Right lobe of liver (tissue), 6 donors: ENCODE data around the gene ZC3H12C. TPM values are rescaled to one million over a fixed set of nuclear protein-coding genes. Genes with fewer than 3 reads are reported as not detected.
A peak's percentile ranks its signal among the peaks of the same experiment; 100 is the strongest.

ENCODE experiments used
- ATAC-seq, 4 donors: fragments of 200-7000 bp; cut with Tn5 transposase; one replicate each; pipeline ENCODE4 v1.9.1; 2020; ENCODE audit warnings: mild to moderate bottlenecking in 4 of 4, moderate library complexity in 4 of 4
- DNase-seq, 3 donors: peaks; one replicate each; pipeline ENCODE4 v3.0.0-alpha.2; 2020
- H3K27ac ChIP-seq, 3 donors: fragments of 200-600 bp; one replicate each; pipeline ENCODE4 v1.8.0; 2022
- H3K27me3 ChIP-seq, 2 donors: fragments of 200-600 bp; one replicate each; pipeline ENCODE4 v1.8.0; 2022
- H3K36me3 ChIP-seq, 4 donors: fragments of 200-600 bp; sonication (generic) in 1 of 4; one replicate each; pipeline versions ENCODE4 v1.5.1 to v1.8.0; 2017 to 2022; ENCODE audit warnings: control low read depth in 1 of 4
- H3K4me1 ChIP-seq, 4 donors: fragments of 200-600 bp; sonication (generic) in 1 of 4; one replicate each; pipeline versions ENCODE4 v1.5.1 to v1.8.0; 2017 to 2022; ENCODE audit warnings: control low read depth in 1 of 4
- H3K4me3 ChIP-seq, 3 donors: fragments of 200-600 bp; one replicate each; pipeline ENCODE4 v1.8.0; 2022
- H3K9me3 ChIP-seq, 4 donors: fragments of 200-600 bp; sonication (generic) in 1 of 4; one replicate each; pipeline versions ENCODE4 v1.5.1 to v1.8.0; 2017 to 2022; ENCODE audit warnings: control low read depth in 1 of 4
- CTCF ChIP-seq, 4 donors: fragments of 200-600 bp in 3 of 4; fragments of 450-650 bp in 1 of 4; IDR thresholded peaks; one replicate each; pipeline versions ENCODE4 v1.5.1 to v1.8.0; 2016 to 2022; ENCODE audit warnings: antibody characterized with exemption in 4 of 4, mild to moderate bottlenecking in 2 of 4
- POLR2A ChIP-seq: fragments of 450-650 bp; IDR thresholded peaks from one replicate; pipeline ENCODE4 v1.6.1; 2017; ENCODE audit warnings: antibody characterized with exemption, mild to moderate bottlenecking
- WGBS: methylation state at CpG from one replicate; pipeline ENCODE4 v1.1.6; 2018; ENCODE audit warnings: low coverage, low lambda C conversion rate; ENCODE audit not compliant: insufficient coverage; ENCODE audit errors: missing lambda C conversion rate; 5-methylcytosine and 5-hydroxymethylcytosine counted together
- intact Hi-C, 2 donors: fragments of 100-400 bp; cut with DNase I; formaldehyde crosslinking; loops; one replicate each; pipeline versions ENCODE4 v1.11.2 to v1.14.1; 2022
- total RNA-seq, 6 experiments: library from RNA; depleted of rRNA in 2 of 6; stranded (reverse); fragments of >200 nt in 2 of 6; fragmentation: NEBNext Ultra II Directional in 3 of 6; extraction: Animal tissue kit (Norgen Biotek cat#: 25700) in 3 of 6; gene quantifications; one replicate each; pipeline versions ENCODE4 v1.1.0 to v1.2.4, GENCODE V29; 2016 to 2023
- donor health status: DM: no; HTN: yes; CAD: no.
- donor health status: DM: no; HTN: no; CAD: no.
- donor health status: DM: no; HTN: no; CAD: no.
- donor health status: DM: no; HTN: yes; CAD: no.
- donor health status: DM: no; HTN: yes; CAD: no.

Gene ZC3H12C
- total RNA-seq, 6 experiments from 2014 or later, result 4.0 to 7.9 (median 4.8) TPM

GRCh38 chr11:110094298-110095285, 1.4 kb downstream of the ZC3H12C start:
- Histone ChIP-seq H3K9me3 (no peaks in the 10 kb centered on the region), H3K4me1 (peaks cover 0 to 7% (median 0%) of the 10 kb centered on the region in 4 donors), H3K27me3 (no peaks in the 10 kb centered on the region), H3K27ac (peak overlapping the region in 2 of 3 donors; percentile 83 to 88), H3K4me3 (peak overlapping the region; percentile 47 to 70 (median 63)), H3K36me3 (no peaks in the 10 kb centered on the region)
- no peak for ATAC-seq
- intact Hi-C loops, result no loop called here
- 40% methylated on average over 9 of the region's 9 CpGs for WGBS
- no peak for DNase-seq
- TF ChIP-seq CTCF (IDR thresholded peaks at IDR 0.05) (no peak), POLR2A (no peak)

DNA sequence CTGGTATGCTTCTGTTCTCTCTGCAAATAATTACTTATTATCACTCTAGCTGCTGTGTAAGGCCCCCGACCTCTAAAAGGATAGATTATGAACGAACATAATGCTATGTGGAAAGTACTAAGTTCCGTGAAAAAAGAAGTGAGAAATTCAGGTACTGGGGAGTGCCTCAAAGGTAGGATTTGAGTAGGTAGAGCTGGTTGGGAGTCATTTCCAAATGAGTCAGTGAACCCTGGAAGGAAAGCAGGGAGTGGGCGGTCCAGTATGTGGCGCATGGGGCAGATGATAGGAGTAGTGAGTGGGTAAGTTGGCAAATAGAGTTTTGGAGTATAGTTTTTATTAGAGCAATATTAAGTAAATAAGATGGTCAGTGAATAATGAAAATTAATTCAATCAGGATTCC, 2.4 kb downstream of the ZC3H12C start:
- no peak overlapping the region for H3K4me3 ChIP-seq
- no peak for DNase-seq
- 86% methylated on average over 5 of the region's 5 CpGs for WGBS
- intact Hi-C loops, result no loop called here
- H3K4me1 ChIP-seq, result peaks cover 0 to 7% (median 0%) of the 10 kb centered on the region in 4 donors
- ATAC-seq, result no peak
- H3K9me3 ChIP-seq, result no peaks in the 10 kb centered on the region
- no peak for TF ChIP-seq CTCF (IDR thresholded peaks at IDR 0.05)
- TF ChIP-seq POLR2A, result no peak
- no peaks in the 10 kb centered on the region for H3K36me3 ChIP-seq
- no peaks in the 10 kb centered on the region for H3K27me3 ChIP-seq
- H3K27ac ChIP-seq, result no peak overlapping the region

- peaks cover 0 to 7% (median 0%) of the 10 kb centered on the region in 4 donors for H3K4me1 ChIP-seq
- ATAC-seq (no peak), DNase-seq (no peak)
- H3K27me3 ChIP-seq, result no peaks in the 10 kb centered on the region
- no peaks in the 10 kb centered on the region for H3K36me3 ChIP-seq
- no peak overlapping the region for H3K4me3 ChIP-seq
- 85% methylated on average over 5 of the region's 5 CpGs for WGBS
- H3K9me3 ChIP-seq, result no peaks in the 10 kb centered on the region
- intact Hi-C loops, result no loop called here
- H3K27ac ChIP-seq, result no peak overlapping the region
- TF ChIP-seq POLR2A (no peak), CTCF (IDR thresholded peaks at IDR 0.05) (no peak)
These were observed 3.3 kb downstream of the ZC3H12C start for GRCh38 chr11:110096496-110096895.

DNA sequence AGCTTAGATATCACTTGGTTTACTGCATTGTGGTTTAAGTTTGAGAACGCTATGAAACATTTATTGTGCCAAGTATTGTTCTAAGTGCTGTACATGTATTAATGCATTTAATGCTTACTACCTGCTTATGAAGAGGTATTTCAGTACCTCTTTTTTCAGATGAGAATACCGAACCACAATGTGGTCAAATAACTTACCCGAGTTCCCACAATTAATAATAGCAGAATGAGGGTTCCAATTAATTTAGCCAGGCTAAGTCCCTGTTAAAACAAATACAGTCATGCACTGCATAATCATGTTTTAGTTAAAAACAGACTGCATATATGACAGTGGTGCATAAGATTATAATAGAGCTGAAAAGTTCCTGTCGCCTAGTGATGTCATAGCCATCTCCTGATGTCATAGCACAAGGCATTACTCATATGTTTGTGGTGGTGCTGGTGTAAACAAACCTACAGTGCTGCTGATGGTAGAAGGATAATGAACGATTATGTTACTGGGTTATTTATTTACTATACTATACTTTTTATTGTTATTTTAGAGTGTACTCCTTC, 4.3 kb downstream of the ZC3H12C start:
- peaks cover 0 to 7% (median 0%) of the 10 kb centered on the region in 4 donors for H3K4me1 ChIP-seq
- no peaks in the 10 kb centered on the region for H3K9me3 ChIP-seq
- H3K36me3 ChIP-seq, result no peaks in the 10 kb centered on the region
- H3K4me3 ChIP-seq, result no peak overlapping the region
- intact Hi-C loops, result no loop called here
- DNase-seq (no peak), ATAC-seq (no peak)
- WGBS, result 80% methylated on average over 4 of the region's 5 CpGs
- no peaks in the 10 kb centered on the region for H3K27me3 ChIP-seq
- TF ChIP-seq CTCF (IDR thresholded peaks at IDR 0.05) (no peak), POLR2A (no peak)
- H3K27ac ChIP-seq, result no peak overlapping the region
